Endometrial microvascular endothelial cells (primary cell): ENCODE measurements around the gene PTPRQ. TPM values are rescaled to one million over a fixed set of nuclear protein-coding genes. Genes with fewer than 3 reads are reported as not detected.

Experiments used
- in situ Hi-C: cut with HindIII; loops from 2 replicates; pipeline ENCODE4 v1.10.0; 2017; ENCODE audit warnings: low sequenced_read_pairs, low pct_unique_long_range_greater_than_20kb; ENCODE audit errors: inconsistent ontology term
- total RNA-seq: library from RNA; depleted of rRNA; stranded (reverse); fragments of >200 nt; gene quantifications from one replicate; pipeline ENCODE4 v1.2.3, GENCODE V29; 2015; ENCODE audit errors: inconsistent ontology term

Gene PTPRQ
- total RNA-seq, 1 donor from 2014 or later = under 0.01 TPM

GRCh38 chr12:80517655-80518054 is 73.6 kb downstream of the PTPRQ start:
- in situ Hi-C loops = no loop called here

GRCh38 chr12:80531646-80532045 is 87.6 kb downstream of the PTPRQ start:
- in situ Hi-C loops = no loop called here

DNA sequence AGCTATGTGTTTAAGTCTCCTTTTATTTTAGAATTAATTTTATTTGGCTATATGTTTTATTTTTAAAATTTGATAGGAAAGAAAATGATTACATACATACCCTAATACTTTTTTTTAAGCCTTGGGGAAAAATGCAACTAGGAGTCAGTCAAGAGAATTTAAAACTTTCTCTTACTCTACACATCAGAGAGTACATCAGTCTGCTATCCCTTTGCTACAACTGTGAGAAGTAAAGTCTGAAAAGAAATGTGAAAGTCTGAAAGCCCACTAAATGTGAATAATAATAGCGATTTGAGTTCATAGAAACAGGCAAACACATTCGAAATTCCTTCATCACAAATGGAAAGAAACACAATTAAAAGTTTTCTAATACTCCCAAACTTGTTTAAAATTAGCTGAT is 95.0 kb downstream of the PTPRQ start:
- in situ Hi-C loops = no loop called here

GRCh38 chr12:80549298-80549697 is 105.3 kb downstream of the PTPRQ start:
- in situ Hi-C loops = no loop called here

DNA sequence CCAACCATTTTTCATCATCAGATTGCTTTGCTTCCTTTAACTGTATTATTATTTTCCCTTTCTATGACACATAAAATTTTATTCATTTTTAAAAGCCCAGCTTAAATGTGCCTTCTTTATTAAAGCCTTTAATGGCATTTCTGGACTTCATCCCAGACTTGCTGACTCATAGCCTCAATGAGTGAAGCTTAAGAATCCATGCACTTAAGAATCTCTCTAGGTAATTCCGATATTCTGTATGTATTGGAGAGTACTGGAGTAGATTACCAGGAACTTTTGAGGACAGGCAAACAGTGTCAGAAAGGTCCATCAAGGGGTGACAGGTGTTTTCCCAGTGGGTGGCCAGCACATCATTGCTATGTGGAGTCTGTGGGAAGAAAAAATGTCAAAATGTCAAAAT is 107.9 kb downstream of the PTPRQ start:
- in situ Hi-C loops = no loop called here

- in situ Hi-C loops = no loop called here
Measured at GRCh38 chr12:80553316-80553715, 109.3 kb downstream of the PTPRQ start.

DNA sequence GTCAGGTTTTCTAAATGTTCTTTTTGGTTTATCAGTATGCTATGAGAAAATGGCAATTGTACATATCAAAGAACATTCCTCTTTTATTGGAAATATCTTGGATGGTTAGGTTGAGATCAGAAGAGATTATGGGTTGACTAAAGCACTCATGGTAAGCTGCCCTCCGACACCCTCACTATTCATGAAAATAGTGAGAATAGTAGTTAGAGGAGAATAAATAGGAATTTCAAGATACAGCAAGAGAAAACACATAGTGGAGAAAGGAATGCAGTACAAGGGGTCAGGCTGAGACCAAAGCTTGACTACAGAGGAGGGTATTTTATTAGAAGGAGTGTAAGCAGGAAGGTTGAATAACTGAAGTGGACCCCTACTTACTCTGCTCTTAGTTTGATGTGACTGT is 112.5 kb downstream of the PTPRQ start:
- in situ Hi-C loops = no loop called here

- in situ Hi-C loops = no loop called here
Measured at GRCh38 chr12:80559766-80560165, 115.7 kb downstream of the PTPRQ start.

GRCh38 chr12:80565271-80565670 is 121.2 kb downstream of the PTPRQ start:
- in situ Hi-C loops = no loop called here

DNA sequence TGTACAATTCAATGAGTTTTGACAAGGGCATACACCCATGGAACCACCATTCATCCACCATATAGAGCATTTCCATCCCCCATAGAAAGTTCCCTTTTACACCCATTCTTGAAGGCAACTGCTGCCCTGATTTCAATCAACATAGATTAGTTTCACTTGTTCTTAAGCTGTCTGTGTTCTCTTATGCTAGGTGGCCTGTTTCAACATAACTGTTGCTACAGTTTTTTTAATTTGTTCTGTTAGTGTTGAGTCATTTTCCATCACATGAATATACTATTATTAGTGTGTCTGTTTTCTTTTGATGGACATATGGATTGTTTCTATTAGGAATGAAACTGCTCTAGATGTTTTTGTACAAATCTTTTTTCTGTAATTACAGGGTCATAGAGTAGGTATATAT is 123.4 kb downstream of the PTPRQ start:
- in situ Hi-C loops = no loop called here

DNA sequence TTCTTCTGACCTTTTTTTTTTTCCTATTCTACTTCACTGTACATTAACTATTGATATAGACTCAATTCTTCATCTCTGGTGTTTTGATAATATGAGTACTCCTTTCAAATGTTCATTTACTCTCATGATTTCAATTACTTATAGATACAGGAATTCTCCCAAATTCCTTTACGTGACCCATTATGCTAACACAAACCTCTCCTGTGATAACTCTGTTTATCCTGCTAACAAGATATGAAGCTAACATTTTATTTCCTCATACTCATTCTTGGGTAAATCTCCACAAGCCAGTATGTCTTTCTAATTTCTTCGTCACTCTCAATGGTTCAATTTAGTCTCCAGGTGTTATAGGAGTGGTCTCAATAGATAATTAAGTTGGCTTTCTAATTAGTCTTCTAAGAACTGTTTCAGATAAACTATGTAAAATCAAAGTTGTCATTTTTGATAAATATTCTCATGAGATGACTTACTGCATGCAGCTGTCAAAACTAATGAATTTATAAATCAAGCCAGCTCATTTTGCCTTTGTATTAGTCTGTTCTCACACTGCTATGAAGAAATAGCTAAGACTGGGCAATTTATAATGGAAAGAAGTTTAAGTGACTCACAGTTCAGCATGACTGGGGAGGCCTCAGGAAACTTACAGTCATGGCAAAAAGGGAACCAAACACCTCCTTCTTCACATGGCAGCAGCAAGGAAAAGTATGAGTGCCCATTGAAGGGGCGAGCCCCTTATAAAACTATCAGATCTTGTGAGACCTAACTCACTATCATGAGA is 132.8 kb downstream of the PTPRQ start:
- in situ Hi-C loops = no loop called here

DNA sequence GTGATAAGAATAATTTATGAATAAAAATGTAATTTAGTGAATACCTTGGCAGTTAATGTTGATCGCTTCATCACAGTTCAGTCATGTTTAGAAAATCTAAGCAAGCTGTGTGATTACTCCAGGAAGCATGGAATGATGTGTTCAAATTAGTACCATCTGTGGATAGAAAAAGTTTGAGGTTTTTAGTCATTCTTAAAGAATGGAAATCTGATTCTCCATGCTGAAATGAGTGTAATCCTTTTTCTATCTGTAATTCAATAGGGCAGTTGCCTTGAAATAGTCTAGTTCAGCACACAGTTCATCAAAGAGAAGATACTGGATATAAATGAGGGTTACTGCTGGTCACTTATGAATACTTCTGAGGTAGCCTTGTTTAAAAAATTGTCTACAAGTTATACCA is 136.2 kb downstream of the PTPRQ start:
- in situ Hi-C loops = no loop called here

DNA sequence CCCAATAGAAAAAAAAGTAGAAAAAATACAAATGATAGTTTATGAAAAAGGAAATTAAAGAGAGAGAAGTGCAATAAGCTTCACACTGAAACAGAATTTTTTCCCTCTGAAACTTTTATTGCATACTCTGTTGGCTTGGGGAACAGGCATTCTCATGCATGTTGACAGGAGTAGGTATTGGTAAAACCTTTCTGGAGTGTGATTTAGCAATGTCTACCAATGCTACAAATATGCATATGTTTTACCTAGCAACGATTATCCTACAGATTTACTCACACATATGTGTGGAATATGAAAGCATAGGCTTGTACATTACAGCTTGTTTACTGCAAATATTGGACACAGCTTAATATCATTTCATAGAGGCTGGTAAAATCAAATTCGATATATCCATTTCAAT is 137.7 kb downstream of the PTPRQ start:
- in situ Hi-C loops = no loop called here

GRCh38 chr12:80582431-80582830 is 138.4 kb downstream of the PTPRQ start:
- in situ Hi-C loops = no loop called here

DNA sequence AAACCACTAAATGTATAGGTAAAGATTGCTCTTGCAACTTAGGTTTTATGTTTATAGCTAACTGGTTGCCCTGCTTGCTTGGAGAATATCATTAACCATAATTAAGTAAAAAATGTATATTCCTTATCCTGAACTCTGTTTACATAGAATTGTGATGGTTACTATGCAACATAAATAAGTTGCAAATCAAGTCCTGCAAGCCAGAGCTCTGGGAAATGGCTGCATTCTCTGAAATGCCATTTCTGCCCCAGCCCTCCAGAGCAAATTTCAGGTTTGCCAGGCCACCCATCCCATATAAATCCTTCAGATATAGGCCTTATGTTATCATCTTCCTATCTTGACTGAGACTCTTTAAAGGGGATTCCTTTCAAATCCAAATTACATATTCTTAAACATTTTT is 145.0 kb downstream of the PTPRQ start:
- in situ Hi-C loops = no loop called here

GRCh38 chr12:80590085-80590484 is 146.1 kb downstream of the PTPRQ start:
- in situ Hi-C loops = no loop called here

GRCh38 chr12:80593766-80594165 is 149.7 kb downstream of the PTPRQ start:
- in situ Hi-C loops = no loop called here

DNA sequence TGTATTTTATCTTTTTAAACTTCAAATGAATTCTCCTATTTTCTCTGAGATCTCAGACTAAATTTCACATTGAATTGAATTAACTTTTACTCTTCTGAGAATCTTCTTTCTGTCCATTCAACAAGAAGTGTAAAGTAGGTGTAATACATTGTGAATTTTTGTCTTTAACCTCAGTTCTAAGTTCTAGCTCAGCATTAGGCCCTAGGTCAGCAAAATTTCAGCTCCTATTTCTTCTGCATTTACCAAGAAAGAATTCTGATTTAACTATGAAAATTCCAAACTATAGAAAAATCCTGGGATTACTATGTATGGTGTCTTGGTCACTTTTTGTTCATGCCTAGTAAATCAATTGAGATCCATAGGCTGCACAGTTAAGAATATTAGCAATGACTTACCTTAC is 152.5 kb downstream of the PTPRQ start:
- in situ Hi-C loops = no loop called here

DNA sequence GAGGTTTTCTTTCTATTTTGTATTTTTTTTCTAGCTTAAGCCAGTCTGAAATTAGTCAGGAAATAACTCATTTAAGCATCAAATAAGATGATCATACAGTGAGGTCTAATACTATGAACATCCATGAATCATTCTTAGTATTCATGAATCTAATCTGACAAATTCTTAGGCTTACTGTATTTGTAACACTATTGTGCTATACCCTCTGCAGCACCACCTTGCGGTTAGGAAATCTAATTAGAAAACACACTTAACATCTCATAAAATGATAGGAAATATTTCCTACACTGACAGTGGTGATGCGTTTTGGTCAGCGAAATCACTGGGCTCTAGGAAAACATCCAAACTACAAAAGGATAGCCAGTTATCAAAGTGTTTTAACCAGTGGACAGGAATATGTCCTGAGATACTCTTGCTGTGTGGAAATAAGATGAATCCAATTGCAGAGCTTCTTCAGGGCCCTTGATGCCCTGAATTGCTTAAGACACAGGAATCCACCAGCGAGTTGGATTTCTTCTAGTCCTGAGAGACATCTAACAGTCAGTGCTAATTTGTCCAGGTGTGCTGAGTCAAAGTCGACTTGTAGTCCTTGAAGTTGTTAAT is 154.1 kb downstream of the PTPRQ start:
- in situ Hi-C loops = no loop called here

DNA sequence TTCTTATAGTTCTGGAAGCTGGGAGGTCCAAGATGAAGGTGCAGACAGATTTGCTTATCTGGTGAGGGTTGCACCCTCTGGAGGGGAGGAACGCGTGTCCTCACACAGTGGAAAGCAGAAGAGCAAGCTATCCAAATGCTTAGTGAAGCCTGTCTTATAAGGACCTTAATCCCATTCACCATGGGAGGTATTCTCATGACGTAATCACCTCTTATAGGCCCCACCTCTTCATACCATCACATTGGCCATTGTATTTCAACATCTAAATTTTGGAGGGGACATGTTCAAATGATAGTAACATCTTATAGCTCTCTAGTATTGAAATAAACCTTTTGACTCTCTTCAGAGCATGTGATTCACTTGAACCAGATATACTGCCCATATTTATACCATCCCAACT is 158.4 kb downstream of the PTPRQ start:
- in situ Hi-C loops = no loop called here
